NOMO-1 treated with DMSO at 0.1 percent for 48 hours (cell line): ENCODE measurements around the gene SBNO1.
"Not testable (repeated sequence)": the region's sequence is repeated elsewhere in the genome, so short reads cannot be mapped to it uniquely, and the experiment has no call there.

Experiments
- DNase-seq: peaks from one replicate; lab custom pipeline; 2025; ENCODE audit not compliant: unreplicated experiment; lab: John Stamatoyannopoulos, UW

Gene SBNO1

GRCh38 chr12:123351349-123351748 is 13.3 kb downstream of the SBNO1 start:
- DNase-seq = no peak

- DNase-seq = peak; percentile 18
Observed at GRCh38 chr12:123346946-123347345, 17.7 kb downstream of the SBNO1 start.

- no peak for DNase-seq
Observed at GRCh38 chr12:123344086-123344485, 20.6 kb downstream of the SBNO1 start.

- DNase-seq = no peak
Observed at GRCh38 chr12:123337070-123337469, 27.6 kb downstream of the SBNO1 start.

- no peak for DNase-seq
Observed at GRCh38 chr12:123336530-123336929, 28.1 kb downstream of the SBNO1 start.

GRCh38 chr12:123335490-123335889 is 29.2 kb downstream of the SBNO1 start:
- DNase-seq = no peak

GRCh38 chr12:123329799-123330198 is 34.8 kb downstream of the SBNO1 start:
- no peak for DNase-seq

- no peak for DNase-seq
Observed at GRCh38 chr12:123319826-123320225, 44.8 kb downstream of the SBNO1 start.

- DNase-seq = no peak
Observed at GRCh38 chr12:123319273-123319672, 45.4 kb downstream of the SBNO1 start.

GRCh38 chr12:123313046-123313445 is 51.6 kb downstream of the SBNO1 start:
- DNase-seq = not testable (repeated sequence)

GRCh38 chr12:123306200-123306599 is 58.4 kb downstream of the SBNO1 start:
- no peak for DNase-seq

GRCh38 chr12:123305136-123305535 is 59.5 kb downstream of the SBNO1 start:
- DNase-seq = no peak

GRCh38 chr12:123293178-123293760 is 71.4 kb downstream of the SBNO1 start:
- no peak for DNase-seq

GRCh38 chr12:123289911-123290310 is 74.7 kb downstream of the SBNO1 start:
- DNase-seq = no peak

- DNase-seq = no peak
Observed at GRCh38 chr12:123288751-123289346, 75.8 kb downstream of the SBNO1 start.

GRCh38 chr12:123286652-123287373 is 77.8 kb downstream of the SBNO1 start:
- no peak for DNase-seq

GRCh38 chr12:123284669-123285068 is 80.0 kb downstream of the SBNO1 start:
- no peak for DNase-seq

- DNase-seq = no peak
Observed at GRCh38 chr12:123283461-123283860, 81.2 kb downstream of the SBNO1 start.

GRCh38 chr12:123282111-123282510 is 82.5 kb downstream of the SBNO1 start:
- DNase-seq = no peak

- DNase-seq = no peak
Observed at GRCh38 chr12:123280971-123281370, 83.7 kb downstream of the SBNO1 start.

- peak; percentile 84 for DNase-seq
Observed at GRCh38 chr12:123278101-123278627, 86.5 kb downstream of the SBNO1 start.

- no peak for DNase-seq
Observed at GRCh38 chr12:123273166-123273565, 91.5 kb downstream of the SBNO1 start.
